ENCODE results near the gene FXYD4. TPM values are rescaled to one million over a fixed set of nuclear protein-coding genes. Genes with fewer than 3 reads are reported as not detected.
"Not testable (repeated sequence)": the region's sequence is repeated elsewhere in the genome, so short reads cannot be mapped to it uniquely, and the experiment has no call there.

Gene FXYD4
- polyA plus RNA-seq, 1 experiment, result not detected

GRCh38 chr10:43327171-43327570 lies 44.3 kb upstream of the FXYD4 start:
- ChIA-PET CTCF (interaction anchor here (0.7 to 1.6 kb wide), 2 partner anchors 22 to 34 kb away, joined by 3 to 5 read pairs; no protein-coding TSS in a partner anchor), POLR2A (no interaction called here)
- peaks cover 14% of the 10 kb centered on the region for H3K27me3 ChIP-seq (ENCODE audit: control insufficient read depth, insufficient read depth, low read length)
- no peak for DNase-seq (ENCODE audit: low read depth)
- no peak overlapping the region for H3K4me3 ChIP-seq (ENCODE audit: low read depth, low read length)
- no peak for TF ChIP-seq CTCF (IDR thresholded peaks at IDR 0.05; ENCODE audit: insufficient read depth, low read depth, low read length)
- no peaks in the 10 kb centered on the region for H3K36me3 ChIP-seq (ENCODE audit: control insufficient read depth, insufficient read depth, low read length)

GRCh38 chr10:43327986-43328385 lies 43.5 kb upstream of the FXYD4 start:
- Histone ChIP-seq H3K4me3 (ENCODE audit: low read depth, low read length) (no peak overlapping the region), H3K27me3 (ENCODE audit: control insufficient read depth, insufficient read depth, low read length) (peaks cover 15% of the 10 kb centered on the region), H3K36me3 (ENCODE audit: control insufficient read depth, insufficient read depth, low read length) (no peaks in the 10 kb centered on the region)
- ChIA-PET CTCF (no interaction called here), POLR2A (no interaction called here)
- no peak for DNase-seq (ENCODE audit: low read depth)
- no peak for TF ChIP-seq CTCF (IDR thresholded peaks at IDR 0.05; ENCODE audit: insufficient read depth, low read depth, low read length)

- H3K27me3 ChIP-seq (ENCODE audit: control insufficient read depth, insufficient read depth, low read length), result peaks cover 15% of the 10 kb centered on the region
- CTCF ChIA-PET; H3K36me3 ChIP-seq (ENCODE audit: control insufficient read depth, insufficient read depth, low read length); POLR2A ChIA-PET; H3K4me3 ChIP-seq (ENCODE audit: low read depth, low read length); DNase-seq (ENCODE audit: low read depth): not testable (repeated sequence)
Observed at GRCh38 chr10:43328810-43329209, 42.6 kb upstream of the FXYD4 start.

- H3K4me3 ChIP-seq (ENCODE audit: low read depth, low read length); H3K36me3 ChIP-seq (ENCODE audit: control insufficient read depth, insufficient read depth, low read length); CTCF ChIA-PET; DNase-seq (ENCODE audit: low read depth); POLR2A ChIA-PET: not testable (repeated sequence)
- peaks cover 15% of the 10 kb centered on the region for H3K27me3 ChIP-seq (ENCODE audit: control insufficient read depth, insufficient read depth, low read length)
Observed at GRCh38 chr10:43329246-43329885, 42.1 kb upstream of the FXYD4 start.

- CTCF ChIA-PET; POLR2A ChIA-PET; H3K36me3 ChIP-seq (ENCODE audit: control insufficient read depth, insufficient read depth, low read length); DNase-seq (ENCODE audit: low read depth); H3K4me3 ChIP-seq (ENCODE audit: low read depth, low read length): not testable (repeated sequence)
- H3K27me3 ChIP-seq (ENCODE audit: control insufficient read depth, insufficient read depth, low read length), result peaks cover 13% of the 10 kb centered on the region
Observed at GRCh38 chr10:43330049-43330823, 41.2 kb upstream of the FXYD4 start.

- CTCF ChIA-PET; H3K36me3 ChIP-seq (ENCODE audit: control insufficient read depth, insufficient read depth, low read length); H3K4me3 ChIP-seq (ENCODE audit: low read depth, low read length); DNase-seq (ENCODE audit: low read depth); POLR2A ChIA-PET: not testable (repeated sequence)
- H3K27me3 ChIP-seq (ENCODE audit: control insufficient read depth, insufficient read depth, low read length), result peaks cover 12% of the 10 kb centered on the region
Observed at GRCh38 chr10:43330824-43331127, 40.7 kb upstream of the FXYD4 start.

GRCh38 chr10:43333653-43334052 lies 37.8 kb upstream of the FXYD4 start:
- POLR2A ChIA-PET, result no interaction called here

More at GRCh38 chr10:43333653-43334052, 37.8 kb upstream of the FXYD4 start:
- Histone ChIP-seq H3K36me3 (ENCODE audit: control insufficient read depth, insufficient read depth, low read length) (no peaks in the 10 kb centered on the region), H3K27me3 (ENCODE audit: control insufficient read depth, insufficient read depth, low read length) (0 out of 2 replicates have a peak, but pooled peaks cover 5% of the 10 kb centered on the region), H3K4me3 (ENCODE audit: low read depth, low read length) (no peak overlapping the region)
- no peak for DNase-seq (ENCODE audit: low read depth)
- CTCF ChIA-PET, result no interaction called here
- TF ChIP-seq CTCF (IDR thresholded peaks at IDR 0.05; ENCODE audit: insufficient read depth, low read depth, low read length), result no peak
